SK-N-SH (cell line): Measurements from ENCODE around the gene FAM174B. TPM values are rescaled to one million over a fixed set of nuclear protein-coding genes. Genes with fewer than 3 reads are reported as not detected.

Experiments
- CTCF ChIA-PET: fragments of 300-600, 350-600 bp; formaldehyde crosslinking; extraction: SDS; loops from one replicate; lab custom pipeline; 2021; lab: Yijun Ruan, JAX
- POLR2A ChIA-PET: fragments of 350-600 bp; sonication (Branson Sonifier 250); formaldehyde crosslinking; extraction: SDS; loops from one replicate; lab custom pipeline; 2020; ENCODE audit warnings: antibody characterized with exemption, inconsistent platforms; lab: Yijun Ruan, JAX
- DNase-seq: peaks from one replicate; pipeline ENCODE4 v3.0.0; 2012
- H2AFZ ChIP-seq: fragments of 200-600 bp; sonication (generic); 2 replicates; pipeline ENCODE4 v1.8.1; 2016; ENCODE audit warnings: antibody characterized with exemption, mild to moderate bottlenecking, low read depth
- H3F3A ChIP-seq: fragments of 200-600 bp; sonication (generic); replicated peaks from 2 replicates; pipeline ENCODE3; 2016; ENCODE audit warnings: antibody characterized with exemption, mild to moderate bottlenecking; ENCODE audit not compliant: insufficient read depth
- H3K27ac ChIP-seq, 2 experiments: fragments of 200-500 bp in 1 of 2; fragments of 200-600 bp in 1 of 2; sonication (Bioruptor generic) in 1 of 2; sonication (generic), shearing (Covaris generic) in 1 of 2; 2 replicates each; pipeline versions ENCODE4 v1.5.1 to v1.6.1; 2014 to 2016; ENCODE audit warnings: low read depth in 2 of 2, inconsistent platforms in 1 of 2, low read length in 1 of 2, mild to moderate bottlenecking in 1 of 2, mixed read lengths in 1 of 2
- H3K27me3 ChIP-seq: fragments of 200-600 bp; sonication (generic), shearing (Covaris generic); 2 replicates; pipeline ENCODE4 v1.6.1; 2016; ENCODE audit warnings: mixed run types; ENCODE audit not compliant: insufficient read depth
- H3K36me3 ChIP-seq, 2 experiments: fragments of 200-500 bp in 1 of 2; fragments of 200-600 bp in 1 of 2; sonication (Bioruptor generic) in 1 of 2; sonication (generic) in 1 of 2; replicated peaks in 1 of 2; 2 replicates each; pipeline versions ENCODE3 to v1.5.1; 2014 to 2016; ENCODE audit warnings: low read length in 1 of 2, mild to moderate bottlenecking in 1 of 2; ENCODE audit not compliant: insufficient read depth in 2 of 2, control insufficient read depth in 1 of 2
- H3K4me1 ChIP-seq, 2 experiments: fragments of 200-500 bp in 1 of 2; fragments of 200-600 bp in 1 of 2; sonication (Bioruptor generic) in 1 of 2; sonication (generic), shearing (Covaris generic) in 1 of 2; 2 replicates each; pipeline versions ENCODE4 v1.5.1 to v1.6.1; 2014 to 2016; ENCODE audit warnings: low read depth in 1 of 2, low read length in 1 of 2, mixed run types in 1 of 2; ENCODE audit not compliant: insufficient read depth in 2 of 2, control insufficient read depth in 1 of 2
- H3K4me2 ChIP-seq: fragments of 200-600 bp; sonication (generic), shearing (Covaris generic); 2 replicates; pipeline ENCODE4 v1.6.1; 2017; ENCODE audit warnings: mixed run types
- H3K4me3 ChIP-seq, 2 experiments: fragments of 200-500 bp in 1 of 2; fragments of 200-600 bp in 1 of 2; sonication (Bioruptor generic) in 1 of 2; sonication (generic), shearing (Covaris generic) in 1 of 2; 2 replicates each; pipeline versions ENCODE4 v1.5.1 to v1.8.1; 2014 to 2016; ENCODE audit warnings: low read depth in 2 of 2, inconsistent platforms in 1 of 2, low read length in 1 of 2, mild to moderate bottlenecking in 1 of 2, mixed read lengths in 1 of 2, moderate library complexity in 1 of 2
- H3K79me2 ChIP-seq: fragments of 200-600 bp; sonication (generic); 2 replicates; pipeline ENCODE4 v1.8.1; 2017; ENCODE audit warnings: mild to moderate bottlenecking; ENCODE audit not compliant: insufficient read depth
- H3K9ac ChIP-seq: fragments of 200-600 bp; sonication (generic); 2 replicates; pipeline ENCODE4 v1.6.1; 2017; ENCODE audit warnings: mixed run types
- H3K9me2 ChIP-seq: fragments of 200-600 bp; sonication (generic); 2 replicates; pipeline ENCODE4 v1.6.1; 2017; ENCODE audit warnings: mixed run types
- H3K9me3 ChIP-seq: fragments of 200-600 bp; sonication (generic); 2 replicates; pipeline ENCODE4 v1.6.1; 2017; ENCODE audit warnings: mixed run types, mild to moderate bottlenecking, moderate library complexity
- H4K20me1 ChIP-seq: fragments of 200-600 bp; sonication (generic); 2 replicates; pipeline ENCODE4 v1.6.1; 2017; ENCODE audit warnings: mild to moderate bottlenecking, mixed run types; ENCODE audit not compliant: insufficient read depth
- CHD2 ChIP-seq: fragments of 150-350 bp; IDR thresholded peaks from 2 replicates; pipeline ENCODE4 v1.6.1; 2018; ENCODE audit warnings: low read length; ENCODE audit not compliant: partially characterized antibody
- ELF1 ChIP-seq: IDR thresholded peaks from 2 replicates; pipeline ENCODE4 v1.4.0; 2012
- EZH2phosphoT487 ChIP-seq: fragments of 200-600 bp; sonication (generic); IDR thresholded peaks from 2 replicates; pipeline ENCODE4 v1.6.1; 2017; ENCODE audit warnings: low read depth, mixed run types, mild to moderate bottlenecking, antibody characterized with exemption, moderate library complexity, borderline replicate concordance
- FOSL2 ChIP-seq: IDR thresholded peaks from 2 replicates; pipeline ENCODE4 v1.4.0; 2012; ENCODE audit warnings: low read depth, mild to moderate bottlenecking, moderate library complexity, borderline replicate concordance
- FOXM1 ChIP-seq: IDR thresholded peaks from 2 replicates; pipeline ENCODE4 v1.4.0; 2012; ENCODE audit warnings: low read depth, mild to moderate bottlenecking
- GABPA ChIP-seq: IDR thresholded peaks from 2 replicates; pipeline ENCODE4 v1.4.0; 2012; ENCODE audit warnings: low read depth, mild to moderate bottlenecking
- JUND ChIP-seq: IDR thresholded peaks from 2 replicates; pipeline ENCODE4 v1.4.0; 2012
- MAX ChIP-seq: IDR thresholded peaks from 2 replicates; pipeline ENCODE4 v1.4.0; 2012; ENCODE audit warnings: low read depth
- MEF2A ChIP-seq: IDR thresholded peaks from 2 replicates; pipeline ENCODE4 v1.4.0; 2012; ENCODE audit warnings: low read depth, borderline replicate concordance
- NFIC ChIP-seq: IDR thresholded peaks from 2 replicates; pipeline ENCODE4 v1.4.0; 2012; ENCODE audit warnings: borderline replicate concordance
- NRF1 ChIP-seq: IDR thresholded peaks from 2 replicates; pipeline ENCODE4 v1.6.1; 2012; ENCODE audit warnings: low read depth, mild to moderate bottlenecking, low read length
- RCOR1 ChIP-seq: fragments of 150-350 bp; IDR thresholded peaks from 2 replicates; pipeline ENCODE4 v1.6.1; 2017; ENCODE audit warnings: antibody characterized with exemption, low read length
- REST ChIP-seq: IDR thresholded peaks from 2 replicates; pipeline ENCODE4 v1.6.1; 2012; ENCODE audit warnings: mild to moderate bottlenecking, low read depth, low read length, moderate library complexity
- RXRA ChIP-seq: IDR thresholded peaks from 2 replicates; pipeline ENCODE4 v1.4.0; 2012; ENCODE audit warnings: low read depth, mild to moderate bottlenecking, borderline replicate concordance
- TEAD4 ChIP-seq: IDR thresholded peaks from 2 replicates; pipeline ENCODE4 v1.4.0; 2012; ENCODE audit warnings: mild to moderate bottlenecking, borderline replicate concordance; ENCODE audit not compliant: insufficient read depth
- YY1 ChIP-seq: IDR thresholded peaks from 2 replicates; pipeline ENCODE4 v1.4.0; 2012; ENCODE audit warnings: low read depth, mild to moderate bottlenecking
- WGBS: methylation state at CpG from one replicate; pipeline ENCODE4 v1.1.6; 2017; ENCODE audit warnings: low lambda C conversion rate; 5-methylcytosine and 5-hydroxymethylcytosine counted together
- polyA plus RNA-seq, 3 experiments: library from polyadenylated mRNA; depleted of rRNA; stranded (reverse); fragments of >200 nt; gene quantifications; 2 replicates each; pipeline ENCODE4 v1.2.3, GENCODE V29; 2012
- TF ChIP-seq, protein P1 (sequence below): IDR thresholded peaks from 2 replicates; pipeline ENCODE4 v1.4.0; 2012; ENCODE audit warnings: low read depth, borderline replicate concordance
- TF ChIP-seq, protein P2 (sequence below): fragments of 150-350 bp; IDR thresholded peaks from 2 replicates; pipeline ENCODE4 v1.6.1; 2016; ENCODE audit warnings: mild to moderate bottlenecking, low read depth, low read length

Gene FAM174B
- polyA plus RNA-seq, 1 of the 3 experiments (the other 2 are of a cell fraction) = 0.30 TPM

GRCh38 chr15:92668620-92669019, 13.0 kb upstream of the FAM174B start:
- Histone ChIP-seq H3K4me2 (no peak overlapping the region), H3K79me2 (no peaks in the 10 kb centered on the region), H3K4me1 (peaks cover 0 to 17% of the 10 kb centered on the region in 2 experiments; a peak in 2 of 4 replicates), H3F3A (no peaks in the 10 kb centered on the region), H3K27me3 (no peaks in the 10 kb centered on the region), H3K9ac (no peak overlapping the region), H3K27ac (no peak overlapping the region), H4K20me1 (no peaks in the 10 kb centered on the region), H2AFZ (no peak overlapping the region), H3K36me3 (no peaks in the 10 kb centered on the region), H3K9me3 (no peaks in the 10 kb centered on the region), H3K4me3 (no peak overlapping the region), H3K9me2 (no peaks in the 10 kb centered on the region)
- WGBS = 69% methylated on average over 3 of the region's 3 CpGs
- no peak for TF ChIP-seq RCOR1
- no peak for TF ChIP-seq FOXM1
- no peak for TF ChIP-seq MAX
- no peak for TF ChIP-seq GABPA
- no peak for TF ChIP-seq FOSL2
- TF ChIP-seq, protein P1, sequence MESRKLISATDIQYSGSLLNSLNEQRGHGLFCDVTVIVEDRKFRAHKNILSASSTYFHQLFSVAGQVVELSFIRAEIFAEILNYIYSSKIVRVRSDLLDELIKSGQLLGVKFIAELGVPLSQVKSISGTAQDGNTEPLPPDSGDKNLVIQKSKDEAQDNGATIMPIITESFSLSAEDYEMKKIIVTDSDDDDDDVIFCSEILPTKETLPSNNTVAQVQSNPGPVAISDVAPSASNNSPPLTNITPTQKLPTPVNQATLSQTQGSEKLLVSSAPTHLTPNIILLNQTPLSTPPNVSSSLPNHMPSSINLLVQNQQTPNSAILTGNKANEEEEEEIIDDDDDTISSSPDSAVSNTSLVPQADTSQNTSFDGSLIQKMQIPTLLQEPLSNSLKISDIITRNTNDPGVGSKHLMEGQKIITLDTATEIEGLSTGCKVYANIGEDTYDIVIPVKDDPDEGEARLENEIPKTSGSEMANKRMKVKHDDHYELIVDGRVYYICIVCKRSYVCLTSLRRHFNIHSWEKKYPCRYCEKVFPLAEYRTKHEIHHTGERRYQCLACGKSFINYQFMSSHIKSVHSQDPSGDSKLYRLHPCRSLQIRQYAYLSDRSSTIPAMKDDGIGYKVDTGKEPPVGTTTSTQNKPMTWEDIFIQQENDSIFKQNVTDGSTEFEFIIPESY = no peak
- TF ChIP-seq NRF1 = no peak
- no peak for TF ChIP-seq ELF1
- no peak for TF ChIP-seq EZH2phosphoT487
- TF ChIP-seq TEAD4 = no peak
- no peak for TF ChIP-seq REST
- TF ChIP-seq CHD2 = no peak
- no peak for TF ChIP-seq JUND
- TF ChIP-seq, protein P2, sequence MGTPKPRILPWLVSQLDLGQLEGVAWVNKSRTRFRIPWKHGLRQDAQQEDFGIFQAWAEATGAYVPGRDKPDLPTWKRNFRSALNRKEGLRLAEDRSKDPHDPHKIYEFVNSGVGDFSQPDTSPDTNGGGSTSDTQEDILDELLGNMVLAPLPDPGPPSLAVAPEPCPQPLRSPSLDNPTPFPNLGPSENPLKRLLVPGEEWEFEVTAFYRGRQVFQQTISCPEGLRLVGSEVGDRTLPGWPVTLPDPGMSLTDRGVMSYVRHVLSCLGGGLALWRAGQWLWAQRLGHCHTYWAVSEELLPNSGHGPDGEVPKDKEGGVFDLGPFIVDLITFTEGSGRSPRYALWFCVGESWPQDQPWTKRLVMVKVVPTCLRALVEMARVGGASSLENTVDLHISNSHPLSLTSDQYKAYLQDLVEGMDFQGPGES = no peak
- no peak for TF ChIP-seq RXRA
- no peak for TF ChIP-seq MEF2A
- TF ChIP-seq NFIC = no peak
- TF ChIP-seq YY1 = no peak
- DNase-seq = no peak
- POLR2A ChIA-PET = no interaction called here
- CTCF ChIA-PET = interaction anchor here (0.8 to 2.5 kb wide), 2 partner anchors 12 to 46 kb away, joined by 3 to 7 read pairs; no protein-coding TSS in a partner anchor
